GM06990 (cell line): Measurements from ENCODE around the gene MYO5B.

Experiments used
- DNase-seq: peaks from one replicate; pipeline ENCODE4 v3.0.0-alpha.2; 2011; ENCODE audit not compliant: insufficient read length; ENCODE audit errors: extremely low read depth
- H3K27me3 ChIP-seq: replicated peaks from 2 replicates; pipeline ENCODE4 v1.6.0; 2011; ENCODE audit warnings: low read length; ENCODE audit not compliant: control insufficient read depth, insufficient read depth
- H3K36me3 ChIP-seq: 2 replicates; pipeline ENCODE4 v1.5.1; 2011; ENCODE audit warnings: low read length; ENCODE audit not compliant: control insufficient read depth, insufficient read depth
- H3K4me3 ChIP-seq: replicated peaks from 2 replicates; pipeline ENCODE4 v1.5.1; 2011; ENCODE audit warnings: low read depth, mild to moderate bottlenecking, control low read depth, low read length
- CTCF ChIP-seq: IDR thresholded peaks from 2 replicates; pipeline ENCODE4 v1.5.1; 2011; ENCODE audit warnings: low read length, control low read depth, mild to moderate bottlenecking, inconsistent platforms; ENCODE audit not compliant: insufficient read depth, poor library complexity, severe bottlenecking

Gene MYO5B

GRCh38 chr18:49988733-49989132, 206.2 kb downstream of the MYO5B start:
- Histone ChIP-seq H3K36me3 (no peaks in the 10 kb centered on the region), H3K27me3 (no peaks in the 10 kb centered on the region; the same call in none of the 2 replicates), H3K4me3 (no peak overlapping the region)
- DNase-seq, result no peak
- no peak for TF ChIP-seq CTCF

DNA sequence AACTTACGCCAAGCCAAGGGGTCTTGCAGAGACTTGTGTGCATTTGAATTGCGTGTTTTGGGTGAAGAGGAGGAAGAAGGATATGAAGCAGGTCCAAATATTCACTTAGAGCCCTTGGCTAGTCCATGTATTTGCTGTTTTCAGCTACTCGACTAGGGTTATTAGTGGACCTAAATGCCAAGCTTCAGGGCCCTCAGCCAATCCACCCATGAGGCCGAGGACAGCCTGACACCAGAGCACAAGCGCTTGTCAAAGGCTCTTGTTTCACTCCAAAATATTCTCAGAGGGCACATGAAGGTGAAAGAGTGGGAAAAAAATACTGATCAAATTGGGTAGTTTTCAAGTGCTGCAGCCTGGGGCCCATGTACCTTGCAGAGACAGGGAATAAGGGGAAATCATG, 206.8 kb downstream of the MYO5B start:
- Histone ChIP-seq H3K4me3 (no peak overlapping the region), H3K36me3 (no peaks in the 10 kb centered on the region), H3K27me3 (no peaks in the 10 kb centered on the region; the same call in none of the 2 replicates)
- no peak for DNase-seq
- no peak for TF ChIP-seq CTCF

DNA sequence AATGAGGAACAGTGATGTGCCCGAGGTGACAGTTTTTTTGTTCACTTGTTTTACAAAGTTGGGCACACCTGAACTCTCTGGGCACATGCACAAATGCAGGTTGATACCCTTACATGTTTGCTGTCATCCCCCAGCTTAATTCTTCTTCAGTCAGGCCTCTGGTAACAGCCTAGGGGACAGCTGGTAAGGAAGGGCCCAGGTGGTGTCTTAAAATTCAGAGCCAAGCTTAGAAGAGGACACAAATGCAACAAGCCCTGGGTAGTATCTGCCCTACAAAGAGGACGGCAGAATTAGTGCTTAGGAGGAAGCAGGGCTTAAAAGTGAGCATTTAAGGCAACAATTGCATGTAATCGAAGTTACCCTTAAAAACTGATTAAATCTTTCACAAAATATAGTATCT, 209.7 kb downstream of the MYO5B start:
- no peaks in the 10 kb centered on the region for H3K36me3 ChIP-seq
- DNase-seq, result no peak
- TF ChIP-seq CTCF, result no peak
- H3K27me3 ChIP-seq, result no peaks in the 10 kb centered on the region; the same call in none of the 2 replicates
- no peak overlapping the region for H3K4me3 ChIP-seq

DNA sequence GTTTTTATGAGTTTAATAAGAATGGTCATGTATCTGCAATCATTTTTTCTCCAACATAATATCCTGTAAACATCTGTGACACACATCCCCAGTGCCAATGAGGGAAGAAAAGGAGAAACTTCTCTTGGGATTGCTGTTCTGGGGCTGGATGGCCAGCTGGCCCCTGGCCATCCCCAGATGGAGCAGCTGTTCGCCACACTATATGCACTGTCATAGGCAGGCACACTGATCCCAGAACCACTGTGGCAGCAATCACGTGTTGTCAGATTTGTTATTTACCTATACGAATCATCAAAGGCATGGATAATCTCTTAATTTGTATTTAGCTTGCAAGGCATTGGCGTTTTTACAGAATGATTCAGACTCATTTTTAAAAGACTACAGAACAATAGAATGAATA, 214.1 kb downstream of the MYO5B start:
- TF ChIP-seq CTCF, result no peak
- DNase-seq, result no peak

DNA sequence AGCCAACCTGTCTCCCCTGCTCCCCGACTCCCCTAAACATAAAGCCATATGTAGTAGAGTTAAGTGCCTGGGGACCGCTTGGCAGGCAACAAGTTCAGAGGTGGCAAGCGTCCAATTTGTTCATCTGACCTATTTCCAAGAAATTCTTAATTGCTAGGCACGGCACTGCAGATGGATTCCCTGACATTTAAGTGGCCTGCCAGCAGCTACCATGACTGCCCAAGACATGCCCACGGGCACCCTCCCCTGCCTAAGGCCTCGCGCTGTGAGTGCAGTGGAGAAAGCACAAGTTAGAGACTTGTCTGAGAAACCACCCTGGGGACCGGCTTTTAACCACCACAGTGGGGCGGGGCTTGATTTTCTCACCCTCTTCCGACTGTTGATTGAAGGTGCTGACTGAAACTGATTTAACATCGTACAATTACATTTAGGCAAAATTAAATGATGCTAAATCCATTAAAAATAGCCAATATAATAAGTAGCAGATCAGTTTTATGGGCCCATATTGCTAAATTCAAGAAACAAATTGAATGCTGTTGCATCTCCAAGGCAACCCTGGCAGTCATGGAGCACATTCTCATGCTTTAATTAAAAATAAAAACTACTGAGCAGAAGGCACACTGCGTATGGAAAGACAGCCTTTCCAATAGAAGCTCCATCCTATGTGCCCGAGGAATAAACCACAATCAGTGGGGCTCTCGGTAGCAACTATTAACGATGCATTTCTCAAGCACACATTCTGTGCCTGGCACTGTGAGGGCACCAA, 218.0 kb downstream of the MYO5B start:
- no peak for DNase-seq

More for the DNA sequence above, 214.1 kb downstream of the MYO5B start:
- no peaks in the 10 kb centered on the region for H3K36me3 ChIP-seq
- H3K4me3 ChIP-seq, result no peak overlapping the region
- H3K27me3 ChIP-seq, result no peaks in the 10 kb centered on the region; the same call in 1 of the 2 replicates

More for the DNA sequence above, 218.0 kb downstream of the MYO5B start:
- Histone ChIP-seq H3K27me3 (no peaks in the 10 kb centered on the region; the same call in 1 of the 2 replicates), H3K4me3 (no peak overlapping the region), H3K36me3 (no peaks in the 10 kb centered on the region)
- no peak for TF ChIP-seq CTCF
